GM21515 (cell line): ENCODE results near the gene AGFG2.
"Not testable (repeated sequence)": the region's sequence is repeated elsewhere in the genome, so short reads cannot be mapped to it uniquely, and the experiment has no call there.

Experiments used
- ATAC-seq: cut with Tn5 transposase; IDR thresholded peaks from one replicate; pipeline ENCODE4 v1.9.1; 2021; ENCODE audit not compliant: unreplicated experiment

Gene AGFG2

DNA sequence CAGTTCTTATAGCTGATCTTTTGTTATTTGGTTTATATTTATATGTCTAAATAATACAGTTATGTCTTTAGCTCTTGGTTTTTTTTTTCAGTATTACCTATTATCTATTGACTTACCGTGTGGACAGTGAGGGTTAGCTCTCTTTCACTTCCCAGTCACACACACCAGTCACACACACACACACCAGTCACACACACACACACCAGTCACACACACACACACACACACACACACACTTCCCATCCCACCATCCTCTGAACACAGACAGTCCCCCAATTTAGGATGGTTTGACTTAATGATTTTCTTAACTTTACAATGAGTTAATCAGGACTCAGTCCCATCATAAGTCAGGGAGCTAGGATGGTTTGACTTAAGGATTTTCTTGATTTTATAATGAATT is 18.9 kb upstream of the AGFG2 start:
- no peak for ATAC-seq

DNA sequence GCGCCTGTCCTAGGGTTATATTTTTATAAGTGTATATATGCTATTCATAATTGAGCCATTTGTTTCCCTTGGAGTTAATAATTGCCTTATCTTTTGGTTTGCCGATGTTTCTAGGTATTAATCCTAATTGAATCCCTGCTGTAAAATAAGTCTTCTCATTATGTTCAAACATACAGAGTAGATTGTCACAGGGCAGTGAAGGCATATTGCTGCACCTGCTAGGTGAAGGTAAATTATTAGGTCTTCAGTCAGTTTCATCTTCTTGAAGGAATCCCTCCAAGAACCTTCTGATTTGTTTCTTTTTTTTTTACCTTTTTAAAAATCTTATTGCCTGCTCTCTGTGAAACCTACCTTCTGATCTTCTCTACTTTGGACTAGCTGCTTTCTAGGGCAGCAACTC is 17.9 kb upstream of the AGFG2 start:
- no peak for ATAC-seq

DNA sequence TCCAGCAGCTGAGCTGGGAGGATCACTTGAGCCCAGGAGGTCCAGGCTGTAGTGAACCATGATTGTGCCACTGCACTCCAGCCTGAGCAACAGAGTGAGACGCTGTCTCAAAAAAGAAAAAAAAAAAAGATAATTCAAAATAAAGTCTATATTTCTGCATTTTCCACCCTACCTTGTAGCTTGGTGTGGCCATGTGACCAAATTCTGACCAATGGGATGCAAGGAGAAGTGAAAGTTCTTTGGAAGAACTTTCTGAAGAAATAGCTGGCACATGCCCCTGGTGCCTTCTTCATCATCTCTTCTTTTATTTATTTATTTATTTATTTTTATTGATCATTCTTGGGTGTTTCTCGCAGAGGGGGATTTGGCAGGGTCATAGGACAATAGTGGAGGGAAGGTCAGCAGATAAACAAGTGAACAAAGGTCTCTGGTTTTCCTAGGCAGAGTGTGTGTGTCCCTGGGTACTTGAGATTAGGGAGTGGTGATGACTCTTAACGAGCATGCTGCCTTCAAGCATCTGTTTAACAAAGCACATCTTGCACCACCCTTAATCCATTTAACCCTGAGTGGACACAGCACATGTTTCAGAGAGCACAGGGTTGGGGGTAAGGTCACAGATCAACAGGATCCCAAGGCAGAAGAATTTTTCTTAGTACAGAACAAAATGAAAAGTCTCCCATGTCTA is 17.0 kb upstream of the AGFG2 start:
- not testable (repeated sequence) for ATAC-seq

DNA sequence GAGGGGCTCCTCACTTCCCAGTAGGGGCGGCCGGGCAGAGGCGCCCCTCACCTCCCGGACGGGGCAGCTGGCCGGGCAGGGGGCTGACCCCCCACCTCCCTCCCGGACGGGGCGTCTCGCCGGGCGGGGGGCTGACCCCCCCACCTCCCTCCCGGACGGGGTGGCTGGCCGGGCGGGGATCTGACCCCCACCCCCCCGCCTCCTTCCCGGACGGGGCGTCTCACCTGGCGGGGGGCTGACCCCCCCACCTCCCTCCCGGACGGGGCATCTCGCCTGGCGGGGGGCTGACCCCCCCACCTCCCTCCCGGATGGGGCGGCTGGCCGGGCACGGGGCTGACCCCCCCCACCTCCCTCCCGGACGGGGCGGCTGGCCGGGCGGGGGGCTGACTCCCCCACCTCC is 15.8 kb upstream of the AGFG2 start:
- ATAC-seq: not testable (repeated sequence)

DNA sequence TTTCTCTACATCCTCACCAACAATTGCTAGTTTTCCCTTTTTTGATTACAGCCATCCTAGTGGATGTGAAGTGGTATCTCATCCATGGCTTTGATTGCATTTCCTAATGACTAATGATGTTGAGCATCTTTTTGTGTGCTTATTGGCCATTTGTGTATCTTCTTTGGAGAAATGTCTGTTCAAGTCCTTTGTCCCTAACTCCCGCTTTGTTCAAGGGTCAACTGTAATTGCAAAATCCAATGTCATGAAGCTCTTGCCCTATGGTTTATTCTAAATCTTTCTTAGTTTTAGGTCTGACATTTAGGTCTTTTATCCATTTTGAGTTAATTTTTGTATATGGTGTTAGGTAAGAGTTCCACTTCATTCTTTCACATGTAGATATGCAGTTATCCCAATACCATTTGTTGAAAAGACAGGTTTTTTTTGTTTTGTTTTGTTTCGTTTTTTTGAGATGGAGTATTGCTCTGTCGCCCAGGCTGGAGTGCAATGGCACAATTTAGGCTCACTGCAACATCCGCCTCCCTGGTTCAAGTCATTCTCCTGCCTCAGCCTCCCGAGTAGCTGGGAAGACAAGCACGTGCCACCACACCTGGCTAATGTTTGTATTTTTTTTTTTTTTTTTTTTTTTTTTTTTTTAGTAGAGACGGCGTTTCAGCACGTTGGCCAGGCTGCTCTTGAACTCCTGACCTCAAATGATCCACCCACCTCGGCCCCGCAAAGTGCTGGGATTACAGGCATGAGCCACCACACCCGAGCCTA is 10.7 kb upstream of the AGFG2 start:
- ATAC-seq: not testable (repeated sequence)

DNA sequence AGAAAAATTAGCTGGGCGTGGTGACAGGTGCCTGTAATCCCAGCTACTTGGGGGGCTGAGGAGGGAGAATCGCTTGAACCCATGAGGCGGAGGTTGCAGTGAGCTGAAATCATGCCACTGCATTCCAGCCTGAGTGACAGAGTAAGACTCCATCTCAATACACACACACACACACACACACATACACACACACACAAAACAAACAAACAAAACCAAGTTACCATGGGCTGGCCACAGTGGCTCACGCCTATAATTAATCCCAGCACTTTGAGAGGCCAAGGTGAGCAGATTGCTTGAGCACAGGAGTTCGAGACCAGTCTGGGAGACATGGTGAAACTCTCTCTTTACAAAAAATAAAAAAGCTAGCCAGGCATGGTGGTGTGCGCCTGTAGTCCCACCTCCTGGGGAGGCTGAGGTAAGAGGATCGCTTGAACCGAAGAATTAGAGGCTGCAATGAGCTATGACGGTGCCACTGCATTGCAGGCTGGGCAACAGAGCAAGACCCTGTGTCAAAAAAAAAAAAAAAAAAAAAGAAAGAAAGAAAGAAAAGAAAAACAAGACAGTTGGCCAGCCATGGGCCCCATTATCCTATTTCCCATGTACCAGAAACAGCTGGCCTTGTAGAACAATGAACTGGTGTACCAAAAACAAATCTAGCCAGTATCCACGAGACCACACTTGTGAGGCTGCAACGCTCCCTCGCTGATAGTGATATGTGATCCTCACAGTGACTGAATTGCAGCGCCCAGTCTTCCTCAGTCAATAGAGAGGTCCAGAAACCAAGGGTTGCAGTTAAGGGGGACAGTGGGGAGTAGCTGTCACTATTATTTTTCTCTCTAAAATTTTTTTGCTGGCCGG is 6.6 kb upstream of the AGFG2 start:
- no peak for ATAC-seq

DNA sequence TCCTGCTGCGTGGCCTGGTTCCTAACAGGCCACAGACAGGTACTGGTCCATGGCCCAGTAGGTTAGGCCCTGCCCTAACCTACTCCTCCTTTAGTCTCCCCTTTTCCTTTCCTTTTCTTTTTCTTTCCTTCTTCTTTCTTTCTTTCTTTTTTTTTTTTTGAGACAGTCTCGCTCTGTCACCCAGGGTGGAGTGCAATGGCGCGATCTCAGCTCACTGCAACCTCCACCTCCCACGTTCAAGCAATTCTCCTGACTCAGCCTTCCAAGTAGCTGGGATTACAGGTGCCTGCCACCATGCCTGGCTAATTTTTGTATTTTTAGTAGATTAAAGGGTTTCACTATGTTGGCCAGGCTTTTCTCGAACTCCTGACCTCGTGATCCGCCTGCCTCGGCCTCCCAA is 3.0 kb upstream of the AGFG2 start:
- ATAC-seq: not testable (repeated sequence)

DNA sequence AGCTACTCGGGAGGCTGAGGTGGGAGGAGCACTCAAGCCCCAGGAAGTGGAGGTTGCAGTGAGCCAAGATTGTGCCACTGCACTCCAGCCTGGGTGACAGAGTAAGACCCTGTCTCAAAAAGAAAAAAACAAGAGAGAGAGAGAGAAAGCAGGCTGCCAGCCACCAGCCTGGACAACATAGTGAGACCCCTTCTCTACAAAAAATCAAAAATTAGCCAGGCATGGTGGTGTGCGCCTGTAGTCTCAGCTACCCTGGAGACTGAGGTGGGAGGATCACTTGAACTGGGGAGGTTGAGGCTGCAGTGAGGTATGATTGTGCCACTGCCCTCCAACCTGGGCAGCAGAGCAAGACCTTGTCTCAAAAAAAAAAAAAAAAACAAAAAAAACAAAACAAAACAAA is 2.3 kb upstream of the AGFG2 start:
- not testable (repeated sequence) for ATAC-seq

DNA sequence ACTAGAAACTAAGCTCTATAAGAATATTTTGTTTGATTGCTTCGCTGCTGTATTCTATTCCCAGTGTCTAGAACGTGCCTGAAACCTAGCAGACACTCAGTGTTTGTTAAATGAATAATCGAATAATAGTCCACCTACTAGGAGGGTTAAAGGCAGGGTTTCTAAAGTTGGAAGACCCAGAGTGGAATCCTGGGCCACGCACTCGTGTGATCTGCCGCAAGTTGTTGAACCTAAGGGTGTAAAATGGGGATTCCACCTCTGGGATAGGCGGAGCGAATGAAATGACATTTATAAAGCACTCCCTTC is 702 bp upstream of the AGFG2 start:
- ATAC-seq: peak; percentile 0

DNA sequence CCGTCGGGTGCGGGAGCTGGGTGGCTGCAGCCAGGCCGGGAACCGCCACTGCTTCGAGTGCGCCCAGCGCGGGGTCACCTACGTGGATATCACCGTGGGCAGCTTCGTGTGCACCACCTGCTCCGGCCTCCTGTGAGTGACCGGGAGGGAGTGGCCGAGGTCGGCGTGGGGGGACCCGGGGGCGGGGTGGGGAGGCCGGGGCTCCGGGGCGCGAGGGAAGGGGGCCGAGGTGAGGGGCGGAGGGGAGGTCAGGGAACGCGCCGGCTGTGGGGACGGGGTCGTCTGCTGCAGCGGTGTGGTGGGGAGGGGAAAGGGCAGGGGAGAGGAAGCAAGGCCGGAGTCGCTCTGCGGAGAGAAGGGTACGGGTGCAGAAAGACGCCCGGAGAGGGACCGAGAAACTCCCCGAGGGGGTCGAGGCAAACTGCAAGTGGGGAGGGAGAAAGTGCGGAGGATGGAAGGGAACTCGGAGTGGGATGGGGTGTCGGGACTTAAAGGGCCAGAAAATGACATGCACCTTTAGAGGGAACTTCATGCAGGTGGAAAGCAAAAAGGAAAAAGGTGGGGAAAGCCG is 518 bp downstream of the AGFG2 start:
- no peak for ATAC-seq

DNA sequence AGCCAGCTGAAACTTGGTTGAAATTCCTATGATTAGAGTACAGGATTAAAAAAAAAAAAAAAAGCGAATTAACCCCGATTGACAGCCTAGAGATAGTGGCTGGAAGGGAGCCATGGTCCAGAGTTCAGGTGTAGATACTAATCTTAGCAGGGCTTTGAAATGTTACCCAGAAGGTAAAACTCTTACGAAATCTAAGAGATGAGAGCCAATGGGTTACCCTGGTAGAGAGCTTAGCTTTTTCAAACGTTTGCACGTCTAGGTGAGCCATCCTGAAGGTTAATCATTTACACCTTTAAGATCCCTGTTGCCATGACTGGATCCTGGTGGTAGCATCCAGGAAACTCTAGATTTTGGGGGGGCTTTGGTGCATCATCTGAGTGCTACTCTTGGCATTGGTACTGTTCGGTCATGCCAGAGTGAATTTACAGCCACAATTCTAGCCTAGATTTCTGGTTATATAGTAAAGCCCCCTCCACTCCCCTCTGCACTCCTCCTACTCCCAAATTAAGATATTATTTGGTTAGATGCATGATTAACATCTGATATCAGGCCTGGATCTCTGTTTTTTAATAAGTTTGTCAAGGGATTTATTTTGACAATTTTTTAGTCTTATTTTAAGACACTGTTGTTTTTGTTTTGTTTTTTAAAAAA is 1.2 kb downstream of the AGFG2 start:
- ATAC-seq: no peak

DNA sequence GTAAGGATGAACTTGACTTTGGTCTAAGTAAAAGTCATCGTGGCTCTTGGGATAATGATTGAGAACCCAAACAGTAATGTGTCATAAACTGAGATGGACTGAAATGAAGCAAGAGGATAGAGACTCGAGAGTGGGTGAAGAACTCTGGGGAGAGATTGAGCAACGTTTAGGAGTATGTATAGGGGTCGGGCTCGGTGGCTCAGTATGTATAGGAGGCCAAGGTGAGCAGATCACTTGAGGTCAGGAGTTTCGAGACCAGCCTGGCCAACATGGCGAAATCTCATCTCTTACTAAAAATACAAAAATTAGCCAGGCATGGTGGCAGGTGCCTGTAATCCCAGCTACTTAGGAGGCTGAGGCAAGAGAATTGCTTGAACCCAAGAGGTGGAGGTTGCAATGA is 2.3 kb downstream of the AGFG2 start:
- not testable (repeated sequence) for ATAC-seq

DNA sequence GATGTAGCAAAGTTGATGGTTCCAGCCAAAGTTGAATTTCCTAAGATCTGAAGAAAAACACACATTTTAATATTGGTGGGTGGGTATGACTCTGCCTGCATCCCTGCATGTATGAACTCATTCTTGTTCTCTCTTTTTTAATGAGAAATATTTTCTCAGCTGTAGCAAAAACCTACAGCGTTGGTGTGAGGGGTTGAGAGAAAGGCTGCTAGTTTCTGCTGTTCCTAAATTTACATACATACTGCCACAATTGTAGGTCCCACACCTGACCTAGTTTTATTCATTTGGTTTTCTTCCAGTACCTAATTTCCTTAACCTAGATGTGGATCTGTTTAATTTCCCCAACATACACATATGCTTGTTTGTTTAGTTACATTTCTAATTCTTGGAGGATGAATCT is 4.6 kb downstream of the AGFG2 start:
- no peak for ATAC-seq

DNA sequence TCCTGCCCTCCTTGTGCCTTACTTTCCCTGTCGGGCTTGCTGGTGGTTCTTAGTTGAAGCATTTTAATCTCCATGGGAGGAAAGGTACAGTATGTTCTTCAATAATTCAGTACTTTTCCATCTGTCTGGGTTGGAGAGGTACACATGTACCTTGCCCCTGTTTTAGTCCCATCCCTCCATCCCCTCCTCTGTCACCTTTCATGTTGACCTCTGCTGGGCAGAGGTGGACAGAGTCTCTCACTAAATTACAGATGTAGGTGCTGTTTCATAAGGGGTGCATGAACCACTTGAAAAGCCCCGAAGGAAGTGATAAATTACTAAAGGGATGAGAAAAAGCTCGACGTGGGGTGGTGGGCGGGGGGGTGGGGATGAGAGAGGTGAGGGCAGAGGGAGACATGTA is 5.4 kb downstream of the AGFG2 start:
- no peak for ATAC-seq

DNA sequence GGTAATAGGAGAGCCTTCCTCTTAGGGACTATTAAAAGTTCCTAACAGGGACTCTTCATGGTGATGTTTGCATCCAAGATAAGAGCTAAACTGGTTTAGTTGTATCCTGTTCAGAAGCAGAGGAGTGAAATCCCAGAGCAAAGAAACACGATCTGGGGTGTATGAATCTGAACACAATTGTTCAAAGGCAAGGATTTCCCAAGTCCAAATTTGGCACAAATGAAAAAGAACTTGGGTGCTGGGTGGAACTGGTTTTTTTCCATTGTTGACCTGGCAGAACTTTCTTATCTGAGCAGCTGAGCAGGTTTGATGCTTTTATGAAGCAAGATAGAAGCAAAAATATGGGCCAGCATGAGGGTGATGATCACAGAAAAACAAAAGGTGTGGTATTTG is 6.0 kb downstream of the AGFG2 start:
- ATAC-seq: no peak

DNA sequence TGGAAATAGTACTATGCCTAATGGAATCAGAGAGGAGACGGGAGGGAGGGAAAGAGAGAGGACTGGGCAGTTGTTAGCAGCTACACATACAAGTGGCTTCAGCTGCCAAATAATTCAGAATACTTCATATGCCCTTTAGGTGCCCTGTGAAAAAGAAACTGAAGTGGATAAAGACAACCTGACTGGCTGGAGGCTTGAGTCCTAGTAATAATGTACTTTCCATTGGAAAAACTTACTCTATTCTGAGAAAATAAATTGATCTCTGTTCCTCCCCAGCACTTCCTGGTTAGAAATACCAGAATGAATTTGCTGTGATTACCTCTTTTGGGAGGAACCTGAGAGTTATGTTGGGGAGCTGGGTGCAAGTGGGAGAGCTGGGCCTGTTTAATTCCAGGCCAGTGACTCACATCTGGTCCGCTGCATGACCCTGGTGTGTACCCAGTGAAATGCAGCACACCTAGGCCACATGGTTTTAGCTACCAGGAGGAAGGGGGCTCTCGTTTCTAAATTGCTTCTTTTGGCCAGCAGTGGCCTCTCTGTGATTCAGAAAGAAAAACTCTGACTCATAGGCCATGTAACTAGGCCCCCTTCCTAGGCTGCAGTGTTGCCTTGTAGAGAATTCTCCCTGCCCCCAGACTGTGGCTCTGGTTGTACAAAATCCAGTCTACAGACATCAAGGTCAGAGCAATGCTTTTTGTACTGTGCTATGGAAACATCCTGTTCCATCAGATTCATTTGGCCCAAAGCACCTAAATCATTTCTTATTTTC is 6.5 kb downstream of the AGFG2 start:
- peak; percentile 36 for ATAC-seq

DNA sequence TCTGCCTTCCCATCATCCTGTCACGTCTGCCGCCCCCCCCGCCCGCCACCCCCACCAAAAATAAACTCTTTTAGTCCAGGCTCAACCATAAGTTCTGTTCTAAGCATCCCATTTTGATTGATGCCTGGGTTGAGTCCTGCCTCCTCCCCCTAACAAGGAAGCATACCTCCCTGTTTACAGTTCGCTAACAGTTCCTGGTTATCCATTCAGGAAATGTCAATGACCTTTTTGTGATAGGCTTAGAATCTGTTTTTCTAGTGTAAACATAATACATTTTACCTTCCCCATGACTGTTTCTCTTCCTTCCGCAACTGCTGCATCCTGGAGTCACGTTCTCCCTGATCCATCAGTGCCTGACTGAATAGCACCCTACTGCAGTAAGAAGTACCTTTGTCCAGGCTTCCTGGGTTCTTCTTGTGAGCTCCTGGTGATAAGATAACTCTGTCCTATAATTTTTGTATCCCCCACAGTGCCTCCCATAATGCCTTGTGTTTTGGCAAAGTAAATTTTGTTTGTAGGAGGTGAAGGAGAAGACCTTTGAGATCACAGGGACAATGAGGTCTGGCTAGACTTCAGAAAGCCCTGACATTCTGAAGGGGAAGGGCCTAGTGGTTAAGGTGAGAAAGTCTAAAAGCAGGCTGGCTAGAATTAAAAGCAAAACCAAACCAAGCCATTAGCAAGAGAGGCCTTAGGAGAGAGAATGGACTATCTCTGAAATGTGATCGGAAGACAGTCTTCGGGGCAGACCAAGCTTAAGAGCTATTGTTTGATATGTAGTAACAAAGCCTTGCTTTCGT is 7.3 kb downstream of the AGFG2 start:
- ATAC-seq: no peak

DNA sequence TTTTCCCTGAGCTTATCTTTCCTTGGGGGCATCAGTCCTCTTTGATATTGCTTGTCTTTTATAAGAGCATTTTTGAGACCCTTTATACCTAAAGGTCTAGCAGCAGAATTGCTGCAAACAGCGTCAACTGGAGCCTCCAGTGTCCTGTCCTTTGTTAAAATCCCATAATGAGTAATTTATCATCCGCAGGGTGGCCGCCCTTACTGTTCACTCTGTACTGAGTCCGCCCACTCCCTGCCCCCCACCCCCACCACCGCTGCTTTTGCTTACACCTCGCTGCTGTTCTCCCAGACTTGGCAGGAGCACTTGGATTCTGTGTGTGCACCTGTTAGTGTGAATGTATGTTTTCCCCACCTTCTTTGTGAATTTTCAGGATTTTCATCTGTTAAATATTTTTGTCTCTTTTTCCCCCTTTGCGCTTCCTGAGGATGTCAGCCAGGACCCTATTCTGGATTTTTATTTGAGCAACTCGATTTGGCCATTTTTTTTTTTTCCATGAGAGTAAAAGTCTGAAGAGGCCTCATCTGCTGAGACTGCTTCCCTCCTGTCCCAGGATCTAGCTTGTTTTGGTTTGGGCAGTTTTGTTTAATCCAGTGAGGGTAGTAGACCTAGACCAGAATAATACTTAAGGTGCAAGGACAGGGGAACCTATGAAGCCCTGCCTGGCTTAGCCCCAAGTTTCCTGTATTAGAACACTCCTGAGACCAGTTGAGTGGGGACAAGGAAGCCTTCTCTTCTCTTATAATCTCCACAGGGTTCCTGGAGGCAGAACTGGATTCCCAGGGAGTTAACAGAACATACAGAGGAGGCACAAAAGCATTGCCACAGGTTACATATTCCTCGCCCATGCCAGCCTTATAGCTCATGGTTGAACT is 8.2 kb downstream of the AGFG2 start:
- ATAC-seq: no peak

DNA sequence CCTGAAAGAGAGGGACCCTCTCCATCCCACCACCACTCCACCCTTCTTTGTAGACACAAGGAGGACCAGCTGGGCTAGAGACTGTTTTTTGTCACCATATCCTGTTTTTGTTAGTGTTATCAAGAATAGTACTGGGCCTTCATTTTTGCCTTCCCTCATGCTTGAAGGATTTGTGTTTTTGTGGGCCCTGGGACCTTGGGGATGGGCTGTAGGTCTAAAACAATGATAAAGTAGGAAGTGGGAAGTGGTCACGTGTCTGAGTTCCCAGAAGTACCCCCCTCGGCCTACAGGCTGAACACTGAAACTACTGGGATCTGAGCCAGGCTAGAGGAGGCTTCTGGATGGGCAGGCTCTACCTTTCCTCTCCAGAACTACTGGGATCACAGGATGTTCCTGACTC is 8.9 kb downstream of the AGFG2 start:
- ATAC-seq: no peak
